HepG2 (cell line): ENCODE data around the gene SRSF2. TPM values are rescaled to one million over a fixed set of nuclear protein-coding genes. Genes with fewer than 3 reads are reported as not detected.

Experiments
- HIVEP1 ChIP-seq: sonication (generic); formaldehyde crosslinking; IDR thresholded peaks from 2 replicates; pipeline ENCODE4 v1.4.0; 2020; ENCODE audit warnings: mild to moderate bottlenecking, missing genetic modification reagents
- HNRNPUL1 ChIP-seq: fragments of 200-400 bp; formaldehyde crosslinking; IDR thresholded peaks from 2 replicates; pipeline ENCODE4 v1.6.1; 2017; ENCODE audit warnings: low read depth, mild to moderate bottlenecking, low read length, moderate library complexity
- KDM5A ChIP-seq: fragments of 200-600 bp; sonication (generic); IDR thresholded peaks from 2 replicates; pipeline ENCODE4 v1.7.0; 2018; ENCODE audit warnings: antibody characterized with exemption, mild to moderate bottlenecking, low read length, borderline replicate concordance
- KLF6 ChIP-seq: IDR thresholded peaks from 2 replicates; pipeline ENCODE4 v1.8.0; 2016; ENCODE audit warnings: missing biosample characterization, missing genetic modification reagents
- MTA1 ChIP-seq: sonication (generic); formaldehyde crosslinking; IDR thresholded peaks from 2 replicates; pipeline ENCODE4 v1.4.0; 2020; ENCODE audit warnings: missing genetic modification reagents, mild to moderate bottlenecking, borderline replicate concordance
- NFE2 ChIP-seq: sonication (generic); formaldehyde crosslinking; IDR thresholded peaks from 2 replicates; pipeline ENCODE4 v1.4.0; 2020; ENCODE audit warnings: missing genetic modification reagents
- PAWR ChIP-seq: sonication (generic); formaldehyde crosslinking; IDR thresholded peaks from 2 replicates; pipeline ENCODE4 v1.4.0; 2020; ENCODE audit warnings: missing genetic modification reagents, mild to moderate bottlenecking, borderline replicate concordance
- PHF20 ChIP-seq: sonication (generic); formaldehyde crosslinking; IDR thresholded peaks from 2 replicates; pipeline ENCODE4 v1.5.0; 2020; ENCODE audit warnings: mild to moderate bottlenecking, missing genetic modification reagents
- RBFOX2 ChIP-seq: fragments of 200-400 bp; formaldehyde crosslinking; IDR thresholded peaks from 2 replicates; pipeline ENCODE4 v1.6.1; 2017; ENCODE audit warnings: low read depth, mild to moderate bottlenecking, low read length
- SATB2 ChIP-seq: sonication (generic); formaldehyde crosslinking; IDR thresholded peaks from 2 replicates; pipeline ENCODE4 v1.5.0; 2020; ENCODE audit warnings: missing genetic modification reagents
- ZNF121 ChIP-seq: sonication (generic); formaldehyde crosslinking; IDR thresholded peaks from 2 replicates; pipeline ENCODE4 v1.5.0; 2020; ENCODE audit warnings: mild to moderate bottlenecking, missing genetic modification reagents
- ZNF264 ChIP-seq: sonication (generic); formaldehyde crosslinking; IDR thresholded peaks from 2 replicates; pipeline ENCODE4 v1.4.0; 2020; ENCODE audit warnings: missing genetic modification reagents
- ZNF335 ChIP-seq: sonication (generic); formaldehyde crosslinking; IDR thresholded peaks from 2 replicates; pipeline ENCODE4 v1.4.0; 2020; ENCODE audit warnings: missing genetic modification reagents
- ZNF577 ChIP-seq: sonication (generic); formaldehyde crosslinking; IDR thresholded peaks from 2 replicates; pipeline ENCODE4 v1.4.0; 2020; ENCODE audit warnings: mild to moderate bottlenecking, low read depth, missing genetic modification reagents, borderline replicate concordance
- ZNF790 ChIP-seq: sonication (generic); formaldehyde crosslinking; IDR thresholded peaks from 2 replicates; pipeline ENCODE4 v1.8.0; 2022; ENCODE audit warnings: missing genetic modification reagents, mild to moderate bottlenecking, borderline replicate concordance
- polyA plus RNA-seq, 8 experiments: library from polyadenylated mRNA; depleted of rRNA in 3 of 8; stranded (reverse) in 7 of 8; unstranded in 1 of 8; fragments of >200 nt; fragmentation: Illumina TruSeq in 4 of 8; extraction: Trizol in 4 of 8; gene quantifications; 2 replicates each; pipeline versions ENCODE4 v1.2.1 to v1.2.3, GENCODE V29; 2011 to 2016; ENCODE audit warnings: low read depth in 4 of 8, missing spikeins in 1 of 8, mixed read lengths in 1 of 8; ENCODE audit not compliant: insufficient read depth in 1 of 8
- total RNA-seq, 5 experiments: library from RNA; depleted of rRNA; stranded (reverse); fragments of >200 nt; fragmentation: Illumina TruSeq; extraction: Trizol; gene quantifications; 2 replicates each; pipeline ENCODE4 v1.2.3, GENCODE V29; 2016; ENCODE audit warnings: low read depth in 1 of 5
- TF ChIP-seq, protein P1 (sequence below): sonication (generic); formaldehyde crosslinking; IDR thresholded peaks from 2 replicates; pipeline ENCODE4 v1.4.0; 2020; ENCODE audit warnings: missing genetic modification reagents
- TF ChIP-seq, protein P2 (sequence below), 2 experiments: sonication (generic) in 1 of 2; formaldehyde crosslinking in 1 of 2; IDR thresholded peaks; 2 replicates each; pipeline versions ENCODE4 v1.4.0 to v1.6.1; 2016 to 2020; ENCODE audit warnings: borderline replicate concordance in 1 of 2, low read depth in 1 of 2, mild to moderate bottlenecking in 1 of 2, missing genetic modification reagents in 1 of 2
- TF ChIP-seq, protein P3 (sequence below): sonication (generic); formaldehyde crosslinking; IDR thresholded peaks from 2 replicates; pipeline ENCODE4 v1.4.0; 2020; ENCODE audit warnings: missing genetic modification reagents, mild to moderate bottlenecking, borderline replicate concordance

SRSF2 gene
- total and polyA plus RNA-seq, 2 of the 13 experiments (the other 11 are each of a cell fraction or from before 2014, with no cell fraction given) = 306 to 319 TPM

DNA sequence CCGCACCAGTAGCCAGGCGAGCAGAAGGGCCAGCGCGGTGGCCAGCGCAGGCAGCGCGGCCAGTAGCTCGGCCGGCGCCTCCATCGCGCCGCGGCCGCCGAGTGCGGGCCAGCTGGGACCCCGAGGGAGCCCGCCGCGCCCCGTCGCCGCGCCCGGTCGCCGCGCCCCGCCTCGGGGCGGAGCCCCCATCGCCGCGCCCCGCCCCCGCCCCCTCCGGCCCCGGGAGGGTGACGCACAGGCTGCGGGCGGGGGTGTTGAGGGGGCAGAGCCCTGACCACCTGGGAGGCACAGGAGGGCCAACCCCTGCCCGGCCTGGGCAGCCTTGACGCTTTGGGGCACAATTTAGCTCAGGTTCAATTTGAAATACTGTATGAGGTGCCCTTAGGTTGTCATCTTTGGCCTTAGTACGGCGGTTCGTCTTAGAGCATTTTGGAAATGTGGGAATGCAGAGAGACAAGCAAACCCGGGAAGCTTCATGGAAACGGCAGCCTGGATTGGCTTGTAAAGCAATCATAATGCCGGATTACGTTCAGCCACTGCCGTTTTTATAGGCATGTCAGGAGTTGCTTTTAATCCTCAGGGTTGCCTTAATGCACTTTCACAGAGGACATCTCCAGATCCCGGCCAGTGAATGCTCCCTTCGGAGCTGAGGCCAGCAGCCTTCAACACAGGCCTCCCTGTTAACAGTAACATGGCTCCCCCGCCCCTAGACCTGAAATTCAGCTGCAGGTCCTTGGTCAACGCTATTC, 26.1 kb downstream of the SRSF2 start, which contains the start of gene MXRA7 (continued):
- TF ChIP-seq, protein P1, sequence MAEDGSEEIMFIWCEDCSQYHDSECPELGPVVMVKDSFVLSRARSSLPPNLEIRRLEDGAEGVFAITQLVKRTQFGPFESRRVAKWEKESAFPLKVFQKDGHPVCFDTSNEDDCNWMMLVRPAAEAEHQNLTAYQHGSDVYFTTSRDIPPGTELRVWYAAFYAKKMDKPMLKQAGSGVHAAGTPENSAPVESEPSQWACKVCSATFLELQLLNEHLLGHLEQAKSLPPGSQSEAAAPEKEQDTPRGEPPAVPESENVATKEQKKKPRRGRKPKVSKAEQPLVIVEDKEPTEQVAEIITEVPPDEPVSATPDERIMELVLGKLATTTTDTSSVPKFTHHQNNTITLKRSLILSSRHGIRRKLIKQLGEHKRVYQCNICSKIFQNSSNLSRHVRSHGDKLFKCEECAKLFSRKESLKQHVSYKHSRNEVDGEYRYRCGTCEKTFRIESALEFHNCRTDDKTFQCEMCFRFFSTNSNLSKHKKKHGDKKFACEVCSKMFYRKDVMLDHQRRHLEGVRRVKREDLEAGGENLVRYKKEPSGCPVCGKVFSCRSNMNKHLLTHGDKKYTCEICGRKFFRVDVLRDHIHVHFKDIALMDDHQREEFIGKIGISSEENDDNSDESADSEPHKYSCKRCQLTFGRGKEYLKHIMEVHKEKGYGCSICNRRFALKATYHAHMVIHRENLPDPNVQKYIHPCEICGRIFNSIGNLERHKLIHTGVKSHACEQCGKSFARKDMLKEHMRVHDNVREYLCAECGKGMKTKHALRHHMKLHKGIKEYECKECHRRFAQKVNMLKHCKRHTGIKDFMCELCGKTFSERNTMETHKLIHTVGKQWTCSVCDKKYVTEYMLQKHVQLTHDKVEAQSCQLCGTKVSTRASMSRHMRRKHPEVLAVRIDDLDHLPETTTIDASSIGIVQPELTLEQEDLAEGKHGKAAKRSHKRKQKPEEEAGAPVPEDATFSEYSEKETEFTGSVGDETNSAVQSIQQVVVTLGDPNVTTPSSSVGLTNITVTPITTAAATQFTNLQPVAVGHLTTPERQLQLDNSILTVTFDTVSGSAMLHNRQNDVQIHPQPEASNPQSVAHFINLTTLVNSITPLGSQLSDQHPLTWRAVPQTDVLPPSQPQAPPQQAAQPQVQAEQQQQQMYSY (CRISPR knock-in tag) = peak; percentile 78
- TF ChIP-seq, protein P2, sequence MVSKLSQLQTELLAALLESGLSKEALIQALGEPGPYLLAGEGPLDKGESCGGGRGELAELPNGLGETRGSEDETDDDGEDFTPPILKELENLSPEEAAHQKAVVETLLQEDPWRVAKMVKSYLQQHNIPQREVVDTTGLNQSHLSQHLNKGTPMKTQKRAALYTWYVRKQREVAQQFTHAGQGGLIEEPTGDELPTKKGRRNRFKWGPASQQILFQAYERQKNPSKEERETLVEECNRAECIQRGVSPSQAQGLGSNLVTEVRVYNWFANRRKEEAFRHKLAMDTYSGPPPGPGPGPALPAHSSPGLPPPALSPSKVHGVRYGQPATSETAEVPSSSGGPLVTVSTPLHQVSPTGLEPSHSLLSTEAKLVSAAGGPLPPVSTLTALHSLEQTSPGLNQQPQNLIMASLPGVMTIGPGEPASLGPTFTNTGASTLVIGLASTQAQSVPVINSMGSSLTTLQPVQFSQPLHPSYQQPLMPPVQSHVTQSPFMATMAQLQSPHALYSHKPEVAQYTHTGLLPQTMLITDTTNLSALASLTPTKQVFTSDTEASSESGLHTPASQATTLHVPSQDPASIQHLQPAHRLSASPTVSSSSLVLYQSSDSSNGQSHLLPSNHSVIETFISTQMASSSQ (IDR thresholded peaks at IDR 0.05; ENCODE audit: low read depth) = no peak
- TF ChIP-seq, protein P2 (CRISPR knock-in tag; IDR thresholded peaks at IDR 0.05; ENCODE audit: borderline replicate concordance) = no peak
- TF ChIP-seq RBFOX2 = no peak; the same call in 1 of the 2 replicates
- TF ChIP-seq HIVEP1 = no peak
- TF ChIP-seq PAWR (CRISPR knock-in tag) = no peak
- TF ChIP-seq HNRNPUL1 = no peak
- TF ChIP-seq KDM5A = no peak
- TF ChIP-seq, protein P3, sequence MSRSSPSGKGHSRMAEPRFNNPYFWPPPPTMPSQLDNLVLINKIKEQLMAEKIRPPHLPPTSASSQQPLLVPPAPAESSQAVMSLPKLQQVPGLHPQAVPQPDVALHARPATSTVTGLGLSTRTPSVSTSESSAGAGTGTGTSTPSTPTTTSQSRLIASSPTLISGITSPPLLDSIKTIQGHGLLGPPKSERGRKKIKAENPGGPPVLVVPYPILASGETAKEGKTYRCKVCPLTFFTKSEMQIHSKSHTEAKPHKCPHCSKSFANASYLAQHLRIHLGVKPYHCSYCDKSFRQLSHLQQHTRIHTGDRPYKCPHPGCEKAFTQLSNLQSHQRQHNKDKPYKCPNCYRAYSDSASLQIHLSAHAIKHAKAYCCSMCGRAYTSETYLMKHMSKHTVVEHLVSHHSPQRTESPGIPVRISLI = no peak
- no peak for TF ChIP-seq KLF6
- TF ChIP-seq NFE2 (CRISPR knock-in tag) = no peak
- no peak for TF ChIP-seq ZNF577 (CRISPR knock-in tag)
- TF ChIP-seq MTA1 (CRISPR knock-in tag) = no peak
- no peak for TF ChIP-seq PHF20 (CRISPR knock-in tag)
- TF ChIP-seq ZNF335 (CRISPR knock-in tag) = 0 out of 2 replicates have a peak, but pooled peaks have one; percentile 53
- no peak for TF ChIP-seq ZNF790 (CRISPR knock-in tag)
- no peak for TF ChIP-seq ZNF264 (CRISPR knock-in tag)
- TF ChIP-seq ZNF121 (CRISPR knock-in tag) = no peak
- TF ChIP-seq SATB2 (CRISPR knock-in tag) = no peak
